Ovary (tissue), 3 donors: Measurements from ENCODE around the gene RAB6A.

ENCODE experiments used
- POLR2A ChIP-seq: fragments of 450-650 bp; IDR thresholded peaks from one replicate; pipeline ENCODE4 v1.6.1; 2017; ENCODE audit warnings: antibody characterized with exemption, mild to moderate bottlenecking, moderate library complexity
- TF ChIP-seq, protein P1 (sequence below), 3 donors: fragments of 450-650 bp in 2 of 3; fragments of 200-600 bp in 1 of 3; IDR thresholded peaks; one replicate each; pipeline versions ENCODE4 v1.5.1 to v1.8.0; 2016 to 2022; ENCODE audit warnings: antibody characterized with exemption in 3 of 3, mild to moderate bottlenecking in 1 of 3
- donor health status: DM: no; HTN: no; CAD: no.

DNA sequence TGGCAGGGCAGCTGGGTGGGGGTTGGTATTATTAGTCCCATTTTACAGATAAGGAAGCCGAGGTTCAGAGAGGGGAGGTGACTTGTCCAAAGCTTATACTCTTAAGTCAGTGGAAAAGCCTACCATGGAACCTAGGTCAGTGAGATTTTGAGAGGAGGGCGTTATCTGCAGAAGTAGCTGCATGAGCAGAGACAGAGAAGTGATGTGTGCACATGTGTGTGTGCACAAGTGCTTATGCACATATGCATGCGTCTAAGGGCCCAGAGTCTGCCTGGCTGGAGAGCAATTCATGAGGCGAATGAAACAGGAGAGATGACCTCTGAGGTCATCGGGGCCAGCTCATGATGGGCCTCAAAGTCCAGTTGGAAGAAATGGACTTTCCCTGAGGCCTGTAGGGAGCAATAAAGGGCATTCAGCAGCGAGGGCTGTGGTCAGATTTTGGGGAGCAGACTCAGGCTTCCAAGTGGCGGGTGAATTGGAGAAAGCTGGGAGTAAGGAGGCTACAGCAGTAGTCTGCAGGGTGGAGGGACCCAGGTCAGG lies 106.3 kb downstream of the RAB6A start:
- TF ChIP-seq, protein P1, sequence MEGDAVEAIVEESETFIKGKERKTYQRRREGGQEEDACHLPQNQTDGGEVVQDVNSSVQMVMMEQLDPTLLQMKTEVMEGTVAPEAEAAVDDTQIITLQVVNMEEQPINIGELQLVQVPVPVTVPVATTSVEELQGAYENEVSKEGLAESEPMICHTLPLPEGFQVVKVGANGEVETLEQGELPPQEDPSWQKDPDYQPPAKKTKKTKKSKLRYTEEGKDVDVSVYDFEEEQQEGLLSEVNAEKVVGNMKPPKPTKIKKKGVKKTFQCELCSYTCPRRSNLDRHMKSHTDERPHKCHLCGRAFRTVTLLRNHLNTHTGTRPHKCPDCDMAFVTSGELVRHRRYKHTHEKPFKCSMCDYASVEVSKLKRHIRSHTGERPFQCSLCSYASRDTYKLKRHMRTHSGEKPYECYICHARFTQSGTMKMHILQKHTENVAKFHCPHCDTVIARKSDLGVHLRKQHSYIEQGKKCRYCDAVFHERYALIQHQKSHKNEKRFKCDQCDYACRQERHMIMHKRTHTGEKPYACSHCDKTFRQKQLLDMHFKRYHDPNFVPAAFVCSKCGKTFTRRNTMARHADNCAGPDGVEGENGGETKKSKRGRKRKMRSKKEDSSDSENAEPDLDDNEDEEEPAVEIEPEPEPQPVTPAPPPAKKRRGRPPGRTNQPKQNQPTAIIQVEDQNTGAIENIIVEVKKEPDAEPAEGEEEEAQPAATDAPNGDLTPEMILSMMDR (IDR thresholded peaks at IDR 0.05), result no peak
- TF ChIP-seq POLR2A, result no peak
